Measurements from ENCODE around the gene STAC3.

STAC3 gene

GRCh38 chr12:57254506-57255280 lies 3.7 kb upstream of the STAC3 start:
- no peak for DNase-seq (ENCODE audit: low spot score)

GRCh38 chr12:57250541-57250940 lies 446 bp downstream of the STAC3 start:
- DNase-seq (ENCODE audit: low spot score) = no peak

GRCh38 chr12:57248934-57249742 lies 1.8 kb downstream of the STAC3 start:
- no peak for DNase-seq (ENCODE audit: low spot score)

- no peak for DNase-seq (ENCODE audit: low spot score)
These were observed 3.9 kb downstream of the STAC3 start for GRCh38 chr12:57247041-57247440.

GRCh38 chr12:57244312-57244696 lies 6.7 kb downstream of the STAC3 start:
- no peak for DNase-seq (ENCODE audit: low spot score)

- peak; percentile 82 for DNase-seq (ENCODE audit: low spot score)
These were observed 7.3 kb downstream of the STAC3 start for GRCh38 chr12:57243521-57244311.

GRCh38 chr12:57242691-57243454 lies 8.1 kb downstream of the STAC3 start:
- peak; percentile 57 for DNase-seq (ENCODE audit: low spot score)

- no peak for DNase-seq (ENCODE audit: low spot score)
These were observed 8.7 kb downstream of the STAC3 start for GRCh38 chr12:57242329-57242690.

GRCh38 chr12:57241402-57242310 lies 9.3 kb downstream of the STAC3 start:
- DNase-seq (ENCODE audit: low spot score) = no peak

- DNase-seq (ENCODE audit: low spot score) = no peak
These were observed 10.0 kb downstream of the STAC3 start for GRCh38 chr12:57240926-57241401.

GRCh38 chr12:57240066-57240921 lies 10.7 kb downstream of the STAC3 start:
- peak; percentile 88 for DNase-seq (ENCODE audit: low spot score)

- no peak for DNase-seq (ENCODE audit: low spot score)
These were observed 11.4 kb downstream of the STAC3 start for GRCh38 chr12:57239587-57240065.

GRCh38 chr12:57238854-57239554 lies 12.0 kb downstream of the STAC3 start:
- peak; percentile 89 for DNase-seq (ENCODE audit: low spot score)

GRCh38 chr12:57237932-57238853 lies 12.8 kb downstream of the STAC3 start:
- no peak for DNase-seq (ENCODE audit: low spot score)

- DNase-seq (ENCODE audit: low spot score) = no peak
These were observed 13.4 kb downstream of the STAC3 start for GRCh38 chr12:57237596-57237931.

- no peak for DNase-seq (ENCODE audit: low spot score)
These were observed 13.9 kb downstream of the STAC3 start for GRCh38 chr12:57236925-57237595.

GRCh38 chr12:57236201-57236924 lies 14.6 kb downstream of the STAC3 start:
- DNase-seq (ENCODE audit: low spot score) = no peak
